Activated T-helper 1 cell treated with anti-CD3 and anti-CD28 coated beads, Interleukin-2, amount 50 U/mL, for 16 hours (primary cell): ENCODE measurements around the gene IFT20.
"Not testable (repeated sequence)": the region's sequence is repeated elsewhere in the genome, so short reads cannot be mapped to it uniquely, and the experiment has no call there.

Source experiments
- DNase-seq, 2 donors: peaks; one replicate each; pipeline ENCODE4 v3.0.0-alpha.2; 2020; ENCODE audit warnings: low read depth in 1 of 2, low spot score in 1 of 2

The IFT20 gene

DNA sequence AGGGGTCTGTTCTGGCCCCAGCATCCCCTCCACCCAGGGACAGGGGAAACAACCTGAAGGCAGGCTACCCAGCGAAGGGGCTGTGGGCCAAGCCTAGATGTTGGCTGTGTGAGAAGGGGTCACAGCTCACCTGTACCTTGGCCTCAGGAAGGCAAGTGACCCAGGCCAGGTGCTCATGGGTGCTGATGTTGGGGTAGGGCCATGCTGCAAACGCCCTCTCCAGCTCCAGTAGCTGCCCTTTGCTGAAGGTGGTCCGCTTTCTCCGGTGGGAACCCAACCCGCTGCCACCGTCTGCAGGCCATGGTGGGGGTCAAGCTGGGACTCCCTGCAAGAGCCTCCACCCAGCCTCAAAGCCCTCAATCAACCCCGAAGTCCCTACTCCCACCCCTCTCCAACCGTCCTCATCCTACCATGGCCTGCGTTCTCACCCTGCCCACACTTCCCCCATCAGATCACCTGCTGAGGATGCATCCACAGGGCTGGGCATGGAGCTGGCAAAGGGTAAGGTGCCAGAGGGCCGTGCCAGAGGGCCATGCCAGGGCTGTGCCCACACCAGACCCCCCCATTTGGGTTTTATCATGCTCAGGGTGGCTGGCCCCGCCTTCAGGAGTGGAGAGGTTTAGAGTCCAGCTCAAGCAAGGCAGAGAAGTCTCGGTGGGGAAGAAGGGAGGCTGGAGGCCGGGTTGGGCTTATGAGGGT lies 29.5 kb upstream of the IFT20 start, which contains the start of gene SEBOX:
TSS of gene SEBOX (minus strand) at position 535 of the 699 bp plus-strand sequence. CDS start at position 487, 48 bp downstream.
- DNase-seq: no peak

DNA sequence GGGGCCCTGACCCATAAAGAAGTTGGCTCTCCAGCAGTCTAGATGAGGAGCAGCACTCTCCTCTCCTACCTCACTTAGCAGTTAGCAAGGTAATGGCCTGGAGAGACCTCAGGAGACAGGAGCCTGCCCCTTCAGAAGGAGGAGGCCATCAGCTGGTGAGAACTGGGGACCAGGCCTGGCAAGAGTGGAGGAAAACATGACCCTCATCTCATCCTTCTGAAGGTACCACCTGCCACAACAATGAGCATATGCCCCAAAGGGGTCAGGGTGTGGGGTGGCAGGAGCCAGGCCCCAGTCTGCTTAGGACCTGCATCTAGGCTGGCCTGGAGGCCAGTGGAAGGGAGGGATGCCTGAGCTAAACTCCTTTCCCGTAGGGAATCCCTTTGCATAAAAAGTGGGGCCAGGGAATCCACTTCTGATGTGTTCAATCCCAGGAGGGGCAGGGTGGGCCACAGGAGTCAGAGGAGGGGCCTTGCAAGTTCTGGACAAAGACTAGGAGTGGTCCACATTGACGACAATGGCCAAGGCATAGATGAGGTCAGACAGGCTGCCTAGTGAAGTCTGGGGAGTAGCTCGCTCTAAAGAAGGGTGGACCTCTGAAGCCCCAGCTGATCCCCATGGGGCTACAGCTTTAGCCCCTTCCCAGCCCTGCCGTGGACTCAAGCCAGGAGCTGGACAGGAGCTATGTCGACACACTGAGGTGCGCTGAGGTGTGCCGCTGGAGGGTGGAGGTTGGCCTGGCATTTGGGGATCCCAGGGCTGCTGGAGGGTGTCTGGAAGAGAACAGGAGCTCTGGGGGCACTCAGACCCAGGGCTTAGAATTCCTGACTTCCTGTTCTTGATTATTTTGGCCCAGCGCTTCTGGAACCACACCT lies 28.7 kb upstream of the IFT20 start:
- no peak for DNase-seq

DNA sequence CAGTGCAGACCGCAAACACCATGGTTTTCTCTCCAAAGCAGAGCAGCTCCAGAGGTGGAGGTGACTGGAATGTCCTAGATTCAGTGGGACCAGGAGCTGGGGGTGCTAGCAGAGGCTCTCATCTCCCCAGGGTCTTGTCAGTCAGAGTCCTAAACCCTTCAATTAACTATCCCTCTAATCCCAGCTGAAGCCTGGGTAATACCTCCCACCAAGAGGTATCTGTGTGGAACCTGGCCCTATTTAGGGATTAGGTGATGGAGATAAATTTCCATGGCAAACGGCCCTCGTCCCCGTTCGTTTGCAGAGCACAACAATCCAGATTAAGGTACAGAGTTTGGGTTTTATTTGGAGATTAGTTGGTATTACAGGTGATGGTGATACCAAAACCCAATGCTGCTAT lies 27.9 kb upstream of the IFT20 start:
- no peak for DNase-seq

DNA sequence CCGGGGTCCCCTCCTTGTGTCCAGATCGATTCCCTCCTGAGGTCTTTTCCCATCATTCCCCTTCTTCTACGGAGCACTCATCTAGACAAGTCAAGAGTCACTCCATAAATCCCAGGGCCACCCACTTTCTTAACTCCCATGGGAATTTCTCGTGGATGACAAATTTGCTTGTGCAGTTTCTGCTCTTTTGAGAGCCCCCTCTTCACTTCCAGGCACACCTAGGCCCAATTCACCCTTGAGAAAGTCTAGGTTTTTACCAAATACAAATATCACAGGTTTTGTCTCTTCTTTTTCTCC lies 22.6 kb upstream of the IFT20 start:
- no peak for DNase-seq

DNA sequence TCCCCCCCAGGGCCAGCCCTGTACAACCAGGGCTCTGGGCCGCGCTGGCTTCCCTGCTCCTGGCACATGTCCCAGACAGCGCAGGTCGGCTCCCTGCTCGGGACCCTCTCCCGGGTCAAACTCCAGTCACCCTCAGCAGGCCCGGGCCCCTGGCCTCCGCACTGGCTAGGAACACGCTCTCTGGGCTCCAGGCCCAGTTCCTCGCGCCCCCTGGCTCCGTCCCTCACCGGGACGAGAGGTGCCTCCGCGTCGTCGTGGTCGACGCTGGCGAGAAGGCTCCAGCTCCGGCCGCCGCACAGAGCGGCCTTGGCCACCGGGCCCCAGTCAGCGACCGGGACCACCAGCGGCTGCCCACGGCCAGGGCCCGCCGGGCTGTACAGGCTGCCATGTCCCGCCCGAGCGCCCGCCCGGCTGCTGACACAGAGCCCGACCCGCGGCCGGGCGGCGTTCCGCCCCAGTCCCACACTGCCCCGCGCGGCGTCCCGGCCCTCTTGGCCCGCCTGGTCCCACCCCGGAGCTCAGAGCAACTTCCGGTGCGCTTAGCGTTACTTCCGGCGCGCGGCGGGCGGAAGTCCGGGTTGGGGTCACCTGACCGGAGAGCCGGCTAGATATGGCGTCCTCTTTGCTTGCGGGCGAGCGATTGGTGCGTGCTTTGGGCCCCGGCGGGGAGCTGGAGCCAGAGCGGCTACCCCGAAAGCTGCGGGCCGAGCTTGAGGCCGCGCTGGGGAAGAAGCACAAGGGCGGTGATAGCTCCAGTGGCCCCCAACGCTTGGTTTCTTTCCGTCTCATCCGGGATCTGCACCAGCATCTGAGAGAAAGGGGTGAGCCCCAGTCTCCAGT lies 22.0 kb upstream of the IFT20 start, which contains the start of gene POLDIP2:
TSS of gene POLDIP2 (minus strand) at position 467 of the 840 bp plus-strand sequence. CDS start at position 388, 79 bp downstream.
- peak; percentile 91 to 96 for DNase-seq

DNA sequence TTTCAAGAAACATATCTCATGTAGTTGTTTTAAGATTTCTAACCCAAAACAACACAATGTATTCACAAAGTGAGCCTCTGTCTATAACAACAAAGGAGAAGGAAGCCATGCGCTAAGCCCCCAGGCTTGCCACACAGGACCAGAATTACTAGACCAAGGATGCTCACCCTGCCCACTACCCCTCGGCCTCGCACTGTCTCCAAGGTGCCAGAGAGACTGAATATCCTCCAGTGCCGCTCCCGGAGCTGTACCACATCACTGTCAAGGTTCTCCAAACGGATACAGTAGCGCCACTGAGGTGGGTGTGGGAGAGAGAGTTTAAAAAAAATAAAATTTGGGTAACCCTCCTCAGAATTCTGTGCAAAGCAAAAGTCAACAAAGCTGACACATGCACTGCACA lies 15.0 kb upstream of the IFT20 start:
- DNase-seq: no peak

DNA sequence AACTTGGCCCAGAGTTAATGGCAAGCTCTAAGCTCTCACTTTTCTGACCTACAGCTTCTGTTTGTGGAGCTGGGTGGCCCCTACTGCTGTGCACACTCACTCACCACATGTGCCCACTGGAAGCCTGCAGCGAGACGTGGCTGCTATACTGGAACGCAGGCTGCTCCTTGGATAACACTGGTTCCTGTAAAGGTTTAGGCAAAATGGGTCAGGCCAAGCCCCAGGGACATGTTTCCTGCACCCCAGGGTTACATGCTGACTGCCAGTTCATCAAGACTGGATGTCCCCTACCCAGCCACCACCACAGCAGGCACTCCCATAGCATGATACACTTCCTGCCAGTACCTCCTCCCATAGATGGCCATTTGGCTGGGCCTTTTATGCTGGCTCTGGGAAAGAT lies 13.7 kb upstream of the IFT20 start:
- DNase-seq: no peak

DNA sequence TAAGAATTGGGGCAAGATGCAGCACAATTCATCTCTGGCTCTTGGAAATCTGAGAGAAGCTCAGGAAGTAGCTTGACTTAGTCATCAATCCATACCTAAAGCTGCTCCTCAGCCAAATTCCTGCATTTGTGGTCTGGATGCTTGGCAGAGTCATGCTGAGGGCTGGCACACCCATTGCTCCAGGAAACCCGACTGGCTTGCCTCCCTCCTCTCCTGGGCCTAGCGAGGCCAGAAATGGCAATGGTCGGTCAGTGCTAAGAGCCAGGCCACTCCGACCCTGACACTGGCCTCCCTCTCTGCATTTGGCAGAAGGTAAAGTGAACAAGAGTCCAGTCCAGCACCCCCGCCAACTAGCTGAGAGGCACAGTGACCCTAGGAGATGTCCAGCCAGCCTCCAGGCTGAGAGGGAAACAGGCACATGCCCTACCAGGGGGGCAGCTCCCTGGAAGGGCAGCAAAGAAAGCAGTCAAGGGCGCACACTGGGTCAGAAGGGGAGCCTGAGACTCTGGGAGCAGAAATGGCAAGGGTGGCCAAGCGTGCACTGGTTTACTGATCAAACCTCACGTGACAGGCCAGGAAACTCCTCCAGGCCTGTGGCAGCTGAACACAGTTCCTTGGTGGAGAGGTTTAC lies 12.1 kb upstream of the IFT20 start:
- no peak for DNase-seq

DNA sequence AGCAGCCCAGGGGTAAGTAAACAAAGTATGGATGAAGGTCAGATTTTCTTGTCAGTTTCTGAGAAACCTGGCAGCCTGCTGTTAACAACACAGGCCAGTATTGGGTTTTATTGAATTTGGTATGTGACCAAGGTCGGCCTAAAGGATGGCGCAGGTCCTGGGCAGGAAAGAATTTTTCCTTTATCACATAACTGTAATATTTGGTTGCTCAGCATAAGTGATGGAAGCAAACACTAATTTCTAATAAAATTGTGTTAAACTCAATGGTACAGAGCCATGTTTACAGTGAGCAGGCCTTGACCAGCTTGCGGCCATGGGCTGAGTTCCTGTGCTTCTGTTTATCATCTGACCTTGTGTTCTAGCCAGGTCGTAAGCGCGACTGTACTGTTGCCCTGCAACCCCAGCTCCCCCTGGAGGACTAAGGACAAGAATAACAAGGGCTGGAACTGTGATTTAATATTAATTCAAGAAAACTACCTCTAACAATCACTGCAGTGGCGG lies 11.5 kb upstream of the IFT20 start:
- DNase-seq: no peak

DNA sequence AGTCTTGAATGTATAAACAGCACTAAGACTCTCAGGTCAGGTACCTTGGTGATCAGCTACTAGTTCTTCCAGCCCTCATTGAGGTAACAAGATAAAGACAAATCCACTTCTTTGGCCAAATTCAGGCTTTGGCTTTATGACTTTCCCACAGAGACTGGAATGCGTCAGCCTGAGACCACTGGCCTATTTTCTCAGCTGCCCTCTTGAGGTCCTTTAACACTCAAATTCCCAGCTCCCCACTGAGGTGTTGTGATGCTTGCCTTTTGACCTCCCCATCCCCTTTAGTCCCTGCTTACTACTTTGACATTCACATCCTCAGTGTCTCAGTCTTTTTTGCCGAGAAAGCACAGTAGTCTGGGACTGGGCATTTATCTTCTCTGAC lies 10.9 kb upstream of the IFT20 start:
- no peak for DNase-seq

DNA sequence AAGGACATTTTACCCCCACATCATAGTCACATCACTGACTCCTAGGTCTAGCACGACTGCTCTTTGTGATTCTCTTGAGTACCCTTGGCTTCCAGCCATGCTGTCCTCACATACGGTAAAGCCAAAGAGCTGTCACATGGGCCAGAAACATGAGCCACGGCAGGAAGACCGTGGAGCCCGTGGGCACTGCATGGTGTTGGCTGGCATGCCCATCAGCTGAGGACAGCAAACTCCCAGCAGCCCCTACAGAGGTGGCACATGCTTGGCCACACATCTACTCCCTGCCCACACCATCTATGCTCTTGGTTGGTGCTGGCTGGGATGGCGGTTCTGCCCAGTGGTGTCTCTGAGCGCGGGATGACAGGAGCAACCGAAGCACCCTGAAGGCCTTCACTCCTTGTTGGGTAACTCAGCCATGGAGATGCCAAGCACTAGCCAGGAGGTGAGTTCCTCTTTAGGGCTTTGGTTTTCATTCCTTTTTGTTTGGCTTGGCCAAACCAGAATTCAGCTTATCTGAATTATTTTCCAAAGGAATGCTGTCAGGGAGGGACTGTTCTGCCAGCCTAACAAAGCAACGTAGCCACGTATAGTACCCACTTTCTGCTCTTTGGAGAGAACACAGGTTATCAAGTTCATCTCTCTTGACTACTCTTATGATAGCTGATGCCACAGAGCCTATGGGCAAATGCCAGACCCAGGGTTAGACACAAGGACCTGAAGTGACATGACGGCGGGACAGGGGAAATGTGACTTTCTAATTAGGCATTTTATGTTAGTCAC lies 10.3 kb upstream of the IFT20 start:
- no peak for DNase-seq

DNA sequence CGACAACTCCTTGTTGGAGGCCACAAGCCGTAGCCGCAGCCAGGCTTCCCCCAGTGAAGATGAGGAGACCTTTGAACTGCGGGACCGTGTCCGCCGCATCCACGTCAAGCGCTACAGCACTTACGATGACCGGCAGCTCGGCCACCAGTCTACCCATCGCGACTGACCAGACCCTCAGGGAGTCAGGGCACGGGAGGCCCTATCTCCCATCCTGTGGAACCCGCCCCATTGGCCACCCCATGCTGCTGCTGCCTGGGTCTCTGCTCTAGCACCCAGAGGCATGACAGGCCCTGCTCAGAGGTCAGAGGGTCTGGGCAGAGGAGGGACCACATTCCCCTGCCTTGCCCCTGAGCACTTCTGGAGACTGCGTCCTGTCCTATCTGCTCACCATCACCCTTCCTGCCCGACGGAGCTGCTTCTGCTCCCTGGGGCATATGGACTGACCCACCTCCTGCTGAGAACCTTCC lies 9.2 kb upstream of the IFT20 start:
- DNase-seq: no peak

DNA sequence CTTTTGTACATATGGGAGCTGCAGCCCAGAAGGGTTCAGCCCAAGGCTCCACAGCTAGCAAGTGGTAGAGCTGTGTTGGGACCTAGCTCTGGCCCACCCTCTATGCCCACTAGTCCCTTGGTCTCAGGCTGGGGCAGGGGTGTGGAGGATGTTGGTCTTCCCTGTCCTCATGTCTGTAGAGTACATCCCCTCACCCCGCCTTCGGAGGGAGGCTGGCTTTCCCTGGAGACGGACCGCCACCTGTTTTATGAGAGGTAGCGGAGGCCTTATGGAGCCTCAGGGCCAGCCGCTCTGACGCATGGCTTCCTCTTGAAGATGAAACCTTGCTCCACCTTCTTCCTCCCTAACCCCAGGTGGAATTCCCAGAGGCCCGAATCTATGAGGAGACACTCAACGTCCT lies 8.7 kb upstream of the IFT20 start:
- DNase-seq: no peak

DNA sequence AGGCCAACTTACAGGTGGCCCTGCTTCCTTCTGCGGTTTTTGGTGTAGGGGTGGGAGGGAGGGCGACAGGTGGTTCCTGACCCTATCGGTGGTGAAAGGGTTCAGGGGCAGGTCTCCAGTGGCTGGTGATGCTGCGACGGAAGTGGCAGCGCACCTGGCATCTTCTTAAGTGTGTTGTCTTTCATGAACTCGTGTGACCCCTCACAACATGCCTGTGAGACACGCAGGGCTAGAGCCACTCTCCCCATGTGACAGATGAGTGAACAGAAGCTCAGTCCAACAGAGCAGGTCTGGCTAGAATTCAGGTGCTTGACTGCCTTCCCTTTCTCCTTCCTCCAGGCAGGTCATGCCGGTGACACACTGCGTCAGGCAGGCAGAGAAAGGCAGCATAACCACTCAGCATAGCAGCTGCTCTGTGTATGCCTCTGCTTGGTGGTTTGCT lies 8.2 kb upstream of the IFT20 start:
- DNase-seq: no peak

DNA sequence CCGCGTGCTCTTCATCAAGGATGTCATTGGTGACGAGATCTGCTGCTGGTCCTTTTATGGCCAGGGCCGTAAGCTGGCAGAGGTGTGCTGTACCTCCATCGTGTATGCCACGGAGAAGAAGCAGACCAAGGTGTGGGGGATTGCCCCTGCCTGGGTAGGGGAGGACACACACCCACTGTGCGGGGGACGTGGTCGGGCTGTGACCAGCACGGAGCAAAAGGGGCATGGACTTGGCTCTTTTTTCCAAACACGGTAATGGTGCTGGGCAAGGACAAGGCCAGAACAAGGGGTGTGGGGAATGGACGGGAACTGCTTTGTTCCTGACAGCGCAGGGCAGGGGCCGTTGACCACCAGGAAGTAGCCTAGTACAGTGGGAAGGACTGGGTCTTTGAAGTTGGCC lies 7.0 kb upstream of the IFT20 start:
- DNase-seq: no peak

DNA sequence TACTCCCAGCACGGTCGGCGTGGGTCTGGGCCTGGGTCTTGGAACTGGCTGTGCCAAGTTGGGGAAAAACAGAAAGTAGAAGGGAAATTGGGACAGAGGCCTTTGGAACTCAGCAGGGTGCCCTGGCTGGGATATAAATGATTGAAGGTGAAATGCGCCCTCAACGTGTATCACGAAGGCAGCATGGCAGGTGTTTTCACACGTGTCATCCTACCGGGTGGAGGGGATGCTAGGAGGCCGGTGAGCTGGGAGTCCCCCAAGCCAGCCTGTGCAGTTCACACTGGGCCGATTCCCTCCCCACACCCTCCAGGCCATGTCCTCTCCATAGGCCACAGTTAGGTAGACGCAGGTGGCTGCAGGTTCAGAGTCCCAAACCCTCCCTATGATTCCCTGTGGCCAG lies 6.2 kb upstream of the IFT20 start:
- no peak for DNase-seq

DNA sequence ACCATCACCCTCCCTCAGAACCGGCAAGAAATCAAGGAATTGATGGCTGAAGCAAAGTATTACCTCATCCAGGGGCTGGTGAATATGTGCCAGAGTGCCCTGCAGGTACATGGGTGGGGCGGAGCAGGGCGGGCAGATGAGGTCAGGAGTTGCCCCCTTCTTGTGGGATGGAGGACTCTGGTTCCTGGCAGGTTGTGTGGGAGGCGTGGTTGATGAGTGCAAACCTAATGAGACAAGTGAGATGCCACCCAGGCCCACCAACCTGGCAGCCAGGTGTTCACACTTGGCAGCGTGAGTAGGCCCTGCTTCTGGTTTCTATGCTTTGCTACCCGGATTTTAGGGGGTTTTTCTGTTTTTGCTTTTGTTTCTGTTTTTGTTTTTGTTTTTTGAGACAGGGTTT lies 5.1 kb upstream of the IFT20 start:
- no peak for DNase-seq

DNA sequence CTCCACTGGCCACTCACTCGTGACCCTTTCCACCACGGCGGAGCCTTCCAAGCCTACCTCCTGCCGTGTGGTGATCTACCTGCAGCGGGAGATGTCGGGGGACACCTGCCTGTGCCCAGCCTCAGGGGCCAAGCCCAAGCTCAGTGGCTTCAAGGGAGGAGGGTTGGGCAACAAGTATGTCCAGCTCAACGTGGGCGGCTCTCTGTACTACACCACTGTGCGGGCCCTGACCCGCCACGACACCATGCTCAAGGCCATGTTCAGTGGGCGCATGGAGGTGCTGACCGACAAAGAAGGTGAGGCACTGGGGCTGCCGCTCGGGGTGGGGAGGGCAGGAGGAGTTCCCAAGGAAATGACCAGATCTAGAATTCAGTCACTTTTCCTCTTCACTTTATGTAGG lies 4.2 kb upstream of the IFT20 start:
- no peak for DNase-seq

DNA sequence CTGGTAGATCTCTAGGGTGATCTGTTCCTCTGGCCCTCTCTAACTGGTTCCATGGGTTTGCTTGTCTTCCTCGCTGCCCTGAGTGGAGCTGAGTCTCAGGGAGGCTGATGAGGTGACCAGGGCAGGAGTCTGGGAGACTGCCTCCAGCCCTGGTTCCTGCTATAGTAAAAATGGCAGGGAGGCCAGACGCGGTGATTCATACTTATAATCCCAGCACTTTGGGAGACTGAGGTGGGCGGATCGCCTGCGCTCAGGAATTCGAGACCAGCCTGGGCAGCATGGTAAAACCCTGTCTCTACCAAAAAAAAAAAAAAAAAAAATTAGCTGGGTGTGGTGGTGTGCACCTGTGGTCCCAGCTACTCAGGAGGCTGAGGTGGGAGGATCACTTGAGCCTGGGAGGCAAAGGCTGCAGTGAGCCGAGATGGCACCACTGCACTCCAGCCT lies 3.5 kb upstream of the IFT20 start:
- not testable (repeated sequence) for DNase-seq
